PC-3 (cell line): ENCODE measurements around the gene MROH9. TPM values are rescaled to one million over a fixed set of nuclear protein-coding genes. Genes with fewer than 3 reads are reported as not detected.
"Not testable (repeated sequence)": the region's sequence is repeated elsewhere in the genome, so short reads cannot be mapped to it uniquely, and the experiment has no call there.

Experiments used
- ATAC-seq: fragments of 200-7000 bp; cut with Tn5 transposase; 2 replicates; pipeline ENCODE4 v1.9.1; 2020; ENCODE audit warnings: mild to moderate bottlenecking, moderate library complexity
- BruUV-seq: library from RNA; stranded (reverse); fragments of 400-500 nt; replicated peaks from 2 replicates; lab custom pipeline; 2021; lab: Mats Ljungman, UMichigan
- CTCF ChIA-PET: fragments of 300-600 bp; sonication (Branson Sonifier 250); formaldehyde crosslinking; loops from one replicate; lab custom pipeline; 2022; ENCODE audit warnings: antibody characterized with exemption; lab: Charles Lee
- POLR2A ChIA-PET: fragments of 300-600 bp; sonication (Branson Sonifier 250); formaldehyde crosslinking; loops from one replicate; lab custom pipeline; 2022; ENCODE audit warnings: antibody characterized with exemption; ENCODE audit not compliant: unreplicated experiment; lab: Charles Lee
- DNase-seq: peaks from one replicate; pipeline ENCODE4 v3.0.0-alpha.2; 2015
- H2AFZ ChIP-seq: fragments of 300-600 bp; sonication (generic); 2 replicates; pipeline ENCODE4 v1.6.0; 2016; ENCODE audit warnings: antibody characterized with exemption, low read length
- H3F3A ChIP-seq: fragments of 300-600 bp; sonication (generic); one replicate; pipeline ENCODE4 v1.6.0; 2017; ENCODE audit warnings: antibody characterized with exemption, low read length, control low read depth, mild to moderate bottlenecking; ENCODE audit not compliant: unreplicated experiment
- H3K27ac ChIP-seq: fragments of 300-600 bp; sonication (generic); 2 replicates; pipeline ENCODE4 v1.5.1; 2016; ENCODE audit warnings: mild to moderate bottlenecking, low read length
- H3K27me3 ChIP-seq: fragments of 300-600 bp; sonication (generic); 2 replicates; pipeline ENCODE4 v1.6.1; 2016; ENCODE audit warnings: low read length, mixed read lengths
- H3K36me3 ChIP-seq: fragments of 300-600 bp; sonication (generic); 2 replicates; pipeline ENCODE4 v1.6.1; 2016; ENCODE audit warnings: low read depth, mixed run types, low read length, mixed read lengths
- H3K4me1 ChIP-seq: fragments of 300-600 bp; sonication (generic); 2 replicates; pipeline ENCODE4 v1.5.1; 2016; ENCODE audit warnings: low read length; ENCODE audit not compliant: insufficient read depth
- H3K4me2 ChIP-seq: fragments of 300-600 bp; sonication (generic); 2 replicates; pipeline ENCODE4 v1.6.0; 2016; ENCODE audit warnings: low read length
- H3K4me3 ChIP-seq: fragments of 300-600 bp; sonication (generic); 2 replicates; pipeline ENCODE4 v1.5.1; 2016; ENCODE audit warnings: mild to moderate bottlenecking, low read length, mixed read lengths
- H3K79me2 ChIP-seq: fragments of 300-600 bp; sonication (generic); 2 replicates; pipeline ENCODE4 v1.6.1; 2017; ENCODE audit warnings: low read length, mixed read lengths
- H3K9ac ChIP-seq: fragments of 300-600 bp; sonication (generic); 2 replicates; pipeline ENCODE4 v1.6.0; 2016; ENCODE audit warnings: mild to moderate bottlenecking, low read length
- H3K9me2 ChIP-seq: fragments of 300-600 bp; sonication (generic); replicated peaks from 2 replicates; pipeline ENCODE4 v1.6.1; 2016; ENCODE audit warnings: mixed run types, low read length, mixed read lengths
- H3K9me3 ChIP-seq: fragments of 300-600 bp; sonication (generic); 2 replicates; pipeline ENCODE4 v1.6.1; 2016; ENCODE audit warnings: low read length, mixed read lengths
- H4K20me1 ChIP-seq: fragments of 300-600 bp; sonication (generic); 2 replicates; pipeline ENCODE4 v1.6.1; 2016; ENCODE audit warnings: low read length, mixed read lengths
- EZH2 ChIP-seq: fragments of 300-600 bp; sonication (generic); IDR thresholded peaks from one replicate; pipeline ENCODE4 v1.6.1; 2017; ENCODE audit warnings: antibody characterized with exemption, mild to moderate bottlenecking, low read length; ENCODE audit not compliant: unreplicated experiment
- EZH2phosphoT487 ChIP-seq: fragments of 300-600 bp; sonication (generic); IDR thresholded peaks from 2 replicates; pipeline ENCODE4 v1.6.1; 2018; ENCODE audit warnings: mild to moderate bottlenecking, antibody characterized with exemption, low read length, borderline replicate concordance
- intact Hi-C: fragments of 100-400 bp; cut with micrococcal nuclease; formaldehyde crosslinking; loops from 2 replicates; pipeline ENCODE4 v1.9.0; 2023
- total RNA-seq: library from RNA; depleted of rRNA; stranded (reverse); fragments of >200 nt; gene quantifications from 2 replicates; pipeline ENCODE4 v1.2.3, GENCODE V29; 2014
- TF ChIP-seq, protein P1 (sequence below): fragments of 300-600 bp; sonication (generic); conservative IDR thresholded peaks from 2 replicates; pipeline ENCODE4 v1.5.1; 2017; ENCODE audit warnings: antibody characterized with exemption, low read depth, mild to moderate bottlenecking, low read length

The MROH9 gene
- total RNA-seq, 1 experiment from 2014 or later, result not detected

DNA sequence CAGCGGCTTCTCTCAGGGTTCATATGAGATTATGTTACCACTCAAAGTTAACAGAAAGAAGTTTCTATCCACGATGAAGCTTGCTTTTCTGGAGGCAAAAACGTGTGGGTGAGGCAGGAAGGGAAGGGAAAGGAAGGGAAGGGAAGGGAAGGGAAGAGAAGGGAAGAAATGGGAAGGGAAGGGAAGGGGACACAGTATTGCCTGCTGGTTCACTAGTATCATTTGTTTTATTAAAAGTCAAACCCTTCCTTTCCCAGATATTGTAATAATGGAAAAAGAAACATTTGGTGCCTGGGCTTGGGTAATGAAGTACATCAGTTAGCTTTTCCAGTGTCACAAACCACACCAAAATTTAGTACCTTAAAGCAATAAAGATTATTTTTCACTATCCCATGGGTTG, 18.0 kb upstream of the MROH9 start:
- Histone ChIP-seq H3K4me2 (no peak overlapping the region), H3K9me2 (no peaks in the 10 kb centered on the region), H3K9ac (no peak overlapping the region), H2AFZ (no peak overlapping the region), H3K4me1 (no peaks in the 10 kb centered on the region), H3K4me3 (no peak overlapping the region), H3F3A (no peaks in the 10 kb centered on the region), H3K9me3 (peaks cover 35% of the 10 kb centered on the region), H4K20me1 (no peaks in the 10 kb centered on the region), H3K79me2 (no peaks in the 10 kb centered on the region), H3K27ac (no peak overlapping the region), H3K36me3 (no peaks in the 10 kb centered on the region), H3K27me3 (peaks cover 12% of the 10 kb centered on the region)
- CTCF ChIA-PET, result no interaction called here
- no TSS peak for BruUV-seq
- TF ChIP-seq EZH2phosphoT487, result no peak
- intact Hi-C loops, result no loop called here
- DNase-seq (no peak), ATAC-seq (no peak)
- POLR2A ChIA-PET, result no interaction called here

DNA sequence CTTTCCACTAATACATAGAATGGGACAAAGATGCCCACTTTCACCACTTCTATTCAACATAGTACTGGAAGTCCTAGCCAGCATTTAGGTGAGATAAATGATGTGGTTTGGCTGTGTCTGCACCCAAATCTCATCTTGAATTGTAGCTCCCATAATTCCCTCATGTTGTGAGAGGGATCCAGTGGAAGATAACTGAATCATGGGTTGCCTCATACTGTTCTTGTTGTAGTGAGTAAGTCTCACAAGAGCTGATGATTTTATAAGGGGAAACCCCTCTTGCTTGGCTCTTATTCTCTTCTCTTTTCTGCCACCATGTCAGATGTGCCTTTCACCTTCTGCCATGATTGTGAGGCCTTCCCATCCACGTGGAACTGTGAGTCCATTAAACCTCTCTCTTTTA, 10.7 kb upstream of the MROH9 start:
- H3K4me3 ChIP-seq, BruUV-seq, CTCF ChIA-PET, DNase-seq, H3K9ac ChIP-seq, H3F3A ChIP-seq, H3K79me2 ChIP-seq, H3K36me3 ChIP-seq, ATAC-seq, H2AFZ ChIP-seq, H4K20me1 ChIP-seq, H3K4me1 ChIP-seq, H3K4me2 ChIP-seq, H3K27ac ChIP-seq, POLR2A ChIA-PET, H3K9me2 ChIP-seq: not testable (repeated sequence)
- intact Hi-C loops, result loop anchor here (5.0 kb wide), 1 partner anchor 237 kb away; no protein-coding TSS in a partner anchor
- H3K27me3 ChIP-seq, result peaks cover 19% of the 10 kb centered on the region
- H3K9me3 ChIP-seq, result peaks cover 25% of the 10 kb centered on the region

DNA sequence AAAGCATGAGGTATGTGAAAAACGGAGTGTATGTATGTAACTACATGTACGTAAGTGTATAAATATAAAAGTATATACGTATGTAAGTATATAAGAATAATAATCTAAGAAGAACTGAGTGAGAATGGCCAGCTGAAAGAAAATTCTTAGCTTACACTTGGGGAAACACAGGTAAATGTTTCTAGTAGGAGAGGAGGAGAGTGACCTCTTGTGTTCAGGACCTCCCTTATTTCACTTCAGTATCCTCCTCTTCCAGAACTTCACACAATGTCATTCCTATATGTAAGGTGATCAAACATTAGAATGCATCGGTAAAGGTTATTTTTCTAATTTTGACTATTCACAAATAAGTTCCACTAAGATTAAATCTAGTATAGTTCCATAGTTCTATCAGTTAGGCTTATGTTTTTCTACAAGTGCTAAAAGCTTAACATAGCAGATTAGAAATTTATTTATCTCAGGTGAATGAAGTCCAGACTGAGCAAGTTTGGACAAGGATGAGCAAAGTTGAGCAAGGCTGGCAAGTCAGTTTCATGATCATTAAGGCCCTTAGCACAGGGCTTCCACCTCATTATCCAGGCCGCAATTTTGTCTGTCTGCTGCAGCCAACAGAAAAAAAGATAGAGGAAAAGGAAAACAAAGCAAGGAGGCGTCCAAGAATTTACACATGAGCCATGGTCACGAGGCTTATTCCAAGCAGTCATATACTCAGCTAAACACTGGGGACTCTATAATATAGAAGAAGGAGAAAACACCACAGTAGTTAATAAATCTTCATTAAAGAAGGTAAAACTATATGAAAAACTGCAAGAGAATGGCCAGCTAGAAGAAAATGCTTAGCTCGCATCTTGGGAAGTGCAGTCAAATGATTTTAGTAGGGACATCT, 7.1 kb upstream of the MROH9 start:
- H3K4me1 ChIP-seq, result no peaks in the 10 kb centered on the region
- no peaks in the 10 kb centered on the region for H3F3A ChIP-seq
- ATAC-seq, result peak; percentile 33; the same call in 1 of the 2 replicates
- H3K79me2 ChIP-seq, result no peaks in the 10 kb centered on the region
- H3K9me3 ChIP-seq, result no peaks in the 10 kb centered on the region
- no peak overlapping the region for H2AFZ ChIP-seq
- POLR2A ChIA-PET, result no interaction called here
- TF ChIP-seq EZH2, result no peak
- TF ChIP-seq, protein P1, sequence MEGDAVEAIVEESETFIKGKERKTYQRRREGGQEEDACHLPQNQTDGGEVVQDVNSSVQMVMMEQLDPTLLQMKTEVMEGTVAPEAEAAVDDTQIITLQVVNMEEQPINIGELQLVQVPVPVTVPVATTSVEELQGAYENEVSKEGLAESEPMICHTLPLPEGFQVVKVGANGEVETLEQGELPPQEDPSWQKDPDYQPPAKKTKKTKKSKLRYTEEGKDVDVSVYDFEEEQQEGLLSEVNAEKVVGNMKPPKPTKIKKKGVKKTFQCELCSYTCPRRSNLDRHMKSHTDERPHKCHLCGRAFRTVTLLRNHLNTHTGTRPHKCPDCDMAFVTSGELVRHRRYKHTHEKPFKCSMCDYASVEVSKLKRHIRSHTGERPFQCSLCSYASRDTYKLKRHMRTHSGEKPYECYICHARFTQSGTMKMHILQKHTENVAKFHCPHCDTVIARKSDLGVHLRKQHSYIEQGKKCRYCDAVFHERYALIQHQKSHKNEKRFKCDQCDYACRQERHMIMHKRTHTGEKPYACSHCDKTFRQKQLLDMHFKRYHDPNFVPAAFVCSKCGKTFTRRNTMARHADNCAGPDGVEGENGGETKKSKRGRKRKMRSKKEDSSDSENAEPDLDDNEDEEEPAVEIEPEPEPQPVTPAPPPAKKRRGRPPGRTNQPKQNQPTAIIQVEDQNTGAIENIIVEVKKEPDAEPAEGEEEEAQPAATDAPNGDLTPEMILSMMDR, result peak; percentile 47
- no peak overlapping the region for H3K4me2 ChIP-seq
- H3K27me3 ChIP-seq, result peaks cover 24% of the 10 kb centered on the region
- CTCF ChIA-PET, result interaction anchor here (0.6 kb wide), 1 partner anchor 24 kb away, joined by 4 read pairs; no protein-coding TSS in a partner anchor
- no peaks in the 10 kb centered on the region for H3K36me3 ChIP-seq
- no peak overlapping the region for H3K4me3 ChIP-seq
- peak; percentile 19 for DNase-seq
- no peak overlapping the region for H3K27ac ChIP-seq
- BruUV-seq, result no TSS peak
- H3K9me2 ChIP-seq, result no peaks in the 10 kb centered on the region
- H3K9ac ChIP-seq, result no peak overlapping the region
- intact Hi-C loops, result loop anchor here (5.0 kb wide), 1 partner anchor 241 kb away; no protein-coding TSS in a partner anchor
- H4K20me1 ChIP-seq, result no peaks in the 10 kb centered on the region
